ENCODE measurements around the gene BRME1.

The BRME1 gene

DNA sequence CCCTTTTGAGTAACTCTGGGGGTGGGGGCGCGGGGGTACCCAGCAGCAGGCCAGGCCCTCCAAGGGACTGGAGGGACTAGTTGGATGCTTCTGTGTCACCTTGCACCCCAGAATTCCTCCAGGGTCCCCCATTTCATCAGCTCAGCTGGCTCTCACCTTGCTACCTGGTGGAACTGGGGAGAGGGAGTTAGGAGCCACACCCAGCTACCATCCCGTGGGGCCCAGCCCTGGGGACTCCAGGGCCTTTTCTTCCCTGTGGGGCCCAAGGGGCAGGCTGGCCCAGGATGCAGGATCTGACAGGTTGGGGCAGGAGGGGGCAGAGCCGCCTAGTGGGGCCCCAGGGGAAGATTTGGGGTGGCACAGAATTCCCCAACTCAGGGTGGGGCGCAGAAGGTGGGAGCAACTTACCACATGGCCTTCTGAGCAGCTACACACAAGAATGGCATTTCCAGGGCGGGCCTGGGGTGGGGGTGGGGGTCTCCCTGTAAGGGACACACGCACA, 61.7 kb downstream of the BRME1 start:
- DNase-seq (ENCODE audit: low read depth), result no peak

DNA sequence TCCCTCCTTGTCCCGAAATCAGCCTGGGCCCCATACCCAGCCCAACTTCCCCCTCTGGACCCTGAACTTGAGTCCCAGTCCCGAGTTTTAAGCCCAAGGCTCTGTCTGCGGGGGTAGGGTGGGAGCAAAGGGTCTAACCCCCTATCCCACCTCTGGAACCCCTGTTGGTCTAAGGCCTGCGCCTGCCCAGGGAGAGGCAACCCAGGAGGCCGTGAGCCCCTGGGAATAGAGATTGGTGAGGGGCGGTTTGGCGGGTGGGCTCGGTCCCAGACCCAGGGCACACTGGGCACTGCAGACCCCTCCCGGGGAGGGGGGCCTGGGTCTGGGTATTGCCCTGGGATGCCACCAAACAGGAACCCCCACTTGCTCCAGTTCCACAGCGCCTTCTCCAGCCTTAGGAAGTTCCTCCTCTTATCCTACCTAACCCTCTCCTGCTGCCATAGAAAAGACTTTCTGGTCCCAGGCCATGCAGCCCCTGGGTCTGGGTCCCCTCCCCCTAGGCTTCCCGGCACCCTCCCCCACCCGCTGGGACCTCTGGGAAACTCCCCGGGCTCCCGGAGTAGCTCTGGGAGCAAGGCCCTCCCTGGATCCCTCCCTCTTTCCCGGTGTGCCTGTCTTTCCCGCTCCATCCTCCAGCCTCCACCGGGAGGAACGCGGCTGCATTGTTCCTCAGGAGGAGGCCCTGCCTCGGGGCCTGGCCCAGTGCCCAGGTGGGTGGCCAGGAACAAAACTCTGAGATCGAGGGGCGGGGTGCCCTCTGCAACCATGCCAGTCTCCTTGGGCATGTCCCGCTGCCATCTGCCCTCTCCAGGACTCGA, 62.6 kb downstream of the BRME1 start:
- DNase-seq (ENCODE audit: low read depth), result no peak

GRCh38 chr19:13842291-13843103, 63.4 kb downstream of the BRME1 start:
- DNase-seq (ENCODE audit: low read depth), result peak; percentile 67

DNA sequence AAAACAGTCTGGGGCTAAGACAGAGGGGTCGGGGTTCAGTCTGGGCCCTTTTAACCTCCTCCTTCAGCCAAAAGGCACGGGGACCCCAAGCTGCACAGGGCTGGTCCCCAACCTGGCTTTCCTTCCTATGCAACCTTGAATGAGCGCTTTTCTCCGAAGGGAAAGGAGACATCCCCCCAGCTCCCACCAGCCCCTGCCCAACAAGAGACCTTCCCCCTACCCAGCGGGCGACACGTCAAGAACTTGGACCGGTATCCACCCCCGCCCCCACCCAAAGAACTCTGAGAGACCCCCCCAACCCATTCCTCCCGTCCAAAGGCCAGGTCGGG, 64.0 kb downstream of the BRME1 start:
- no peak for DNase-seq (ENCODE audit: low read depth)

GRCh38 chr19:13841086-13841961, 64.6 kb downstream of the BRME1 start:
- DNase-seq (ENCODE audit: low read depth), result no peak

GRCh38 chr19:13840305-13841085, 65.4 kb downstream of the BRME1 start:
- no peak for DNase-seq (ENCODE audit: low read depth)

- no peak for DNase-seq (ENCODE audit: low read depth)
Measured at GRCh38 chr19:13839938-13840304, 66.0 kb downstream of the BRME1 start.

DNA sequence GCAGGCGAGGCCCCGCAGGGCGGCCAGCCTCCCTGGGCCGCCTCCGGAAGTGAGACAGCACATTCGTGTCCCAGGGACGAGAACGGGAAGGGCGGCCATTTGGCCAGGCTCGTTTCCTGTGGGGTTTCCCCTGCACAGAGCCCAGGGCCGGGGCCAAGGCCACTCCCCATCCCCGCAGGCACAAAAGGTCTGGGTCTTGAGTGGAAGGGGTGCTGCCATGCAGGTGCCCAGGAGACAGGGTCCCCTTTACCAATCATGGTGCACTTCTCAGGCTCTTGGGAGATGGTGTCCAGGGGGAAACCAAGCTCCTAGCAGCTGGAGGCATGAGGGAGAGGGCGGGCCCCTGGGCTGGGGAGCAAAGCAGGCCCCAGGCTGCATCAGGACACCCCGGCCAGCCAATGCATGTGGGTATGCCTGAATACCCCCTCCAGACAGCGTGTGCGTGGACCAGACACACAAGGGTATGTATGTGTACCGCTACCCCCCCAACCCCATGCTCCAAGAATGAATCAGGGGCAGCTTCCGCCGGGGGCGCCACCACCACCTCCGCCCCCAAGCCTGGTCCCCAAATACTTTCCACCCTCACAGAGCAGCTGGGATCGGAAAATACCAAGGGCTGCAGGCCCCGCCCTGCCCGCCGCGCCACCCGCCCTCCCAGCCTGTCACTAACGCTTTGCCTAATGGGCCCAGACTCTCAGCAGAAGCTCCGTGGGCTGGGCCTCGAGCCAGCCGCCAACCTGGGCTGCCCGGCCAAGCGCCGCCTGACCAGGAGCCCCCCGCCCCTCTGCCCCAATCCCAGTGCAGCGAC, 66.6 kb downstream of the BRME1 start:
- peak; percentile 85 for DNase-seq (ENCODE audit: low read depth)

DNA sequence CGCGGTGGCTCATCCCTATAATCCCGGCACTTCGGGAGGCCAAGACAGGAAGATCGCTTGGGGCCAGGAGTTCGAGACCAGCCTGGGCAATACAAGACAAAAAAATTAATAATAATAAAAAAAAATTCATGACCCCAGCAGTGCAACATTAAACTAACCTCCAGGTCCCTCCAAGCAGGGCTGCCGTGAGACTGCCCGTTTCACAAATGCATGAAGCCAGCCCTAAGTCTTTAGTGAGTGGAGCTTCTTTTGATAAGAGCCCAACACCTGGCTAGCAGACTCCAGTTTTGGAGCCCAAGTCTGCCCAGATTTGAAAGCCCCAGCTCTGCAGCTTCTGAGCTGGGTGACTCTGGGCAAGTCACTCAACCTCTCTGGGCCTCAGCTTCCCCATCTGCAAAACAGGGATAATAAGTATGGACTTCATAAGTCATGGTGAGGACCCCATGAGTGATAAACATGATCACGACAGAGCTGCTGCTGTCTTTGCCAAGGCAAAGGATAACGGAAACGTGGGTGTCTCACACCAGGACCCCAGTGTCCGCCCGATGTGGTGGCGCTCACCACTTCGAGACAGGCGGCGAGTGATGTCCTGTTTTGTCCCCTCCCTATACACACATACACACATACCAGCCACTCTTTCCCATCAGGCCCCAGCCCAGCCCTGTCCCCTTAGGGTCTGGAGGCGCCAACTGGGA, 67.3 kb downstream of the BRME1 start:
- no peak for DNase-seq (ENCODE audit: low read depth)

- DNase-seq (ENCODE audit: low read depth), result no peak
Measured at GRCh38 chr19:13835791-13836723, 69.9 kb downstream of the BRME1 start.

DNA sequence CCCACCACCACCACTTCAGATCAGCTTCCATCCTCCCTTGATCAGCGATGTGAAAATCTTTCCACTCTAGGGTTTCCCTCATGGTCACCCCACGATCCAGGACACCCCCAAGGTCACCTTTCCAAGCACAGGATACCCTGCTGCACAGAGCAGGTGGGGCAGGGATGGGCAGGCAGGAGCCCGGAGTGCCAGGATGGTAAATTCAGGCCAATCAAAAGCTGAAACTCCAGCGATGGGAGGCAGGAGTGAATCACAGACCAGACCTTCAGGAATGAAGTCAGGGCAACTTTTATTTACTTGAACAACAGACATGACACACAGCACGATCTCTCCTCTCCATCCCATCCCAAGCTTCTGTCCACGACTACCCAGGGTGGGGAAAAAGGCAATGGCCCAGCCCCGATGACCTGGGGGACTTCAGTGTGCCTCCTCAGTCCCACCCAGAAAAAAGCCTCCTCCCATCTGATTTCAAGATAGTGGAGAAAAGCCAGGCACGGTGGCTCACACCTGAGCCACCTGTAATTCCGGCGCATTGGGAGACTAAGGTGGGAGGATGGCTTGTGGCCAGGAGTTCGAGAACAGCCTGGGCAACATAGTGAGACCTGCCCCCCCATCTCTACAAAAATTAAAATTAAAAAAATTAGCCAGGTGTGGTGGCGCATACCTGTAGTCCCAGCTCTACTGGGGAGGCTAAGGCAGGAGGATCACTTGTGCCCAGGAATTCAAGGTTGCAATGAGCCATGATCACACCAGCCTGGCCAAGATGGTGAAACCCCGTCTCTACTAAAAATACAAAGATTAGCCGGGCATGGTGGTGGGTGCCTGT, 71.5 kb downstream of the BRME1 start:
- DNase-seq (ENCODE audit: low read depth), result no peak

DNA sequence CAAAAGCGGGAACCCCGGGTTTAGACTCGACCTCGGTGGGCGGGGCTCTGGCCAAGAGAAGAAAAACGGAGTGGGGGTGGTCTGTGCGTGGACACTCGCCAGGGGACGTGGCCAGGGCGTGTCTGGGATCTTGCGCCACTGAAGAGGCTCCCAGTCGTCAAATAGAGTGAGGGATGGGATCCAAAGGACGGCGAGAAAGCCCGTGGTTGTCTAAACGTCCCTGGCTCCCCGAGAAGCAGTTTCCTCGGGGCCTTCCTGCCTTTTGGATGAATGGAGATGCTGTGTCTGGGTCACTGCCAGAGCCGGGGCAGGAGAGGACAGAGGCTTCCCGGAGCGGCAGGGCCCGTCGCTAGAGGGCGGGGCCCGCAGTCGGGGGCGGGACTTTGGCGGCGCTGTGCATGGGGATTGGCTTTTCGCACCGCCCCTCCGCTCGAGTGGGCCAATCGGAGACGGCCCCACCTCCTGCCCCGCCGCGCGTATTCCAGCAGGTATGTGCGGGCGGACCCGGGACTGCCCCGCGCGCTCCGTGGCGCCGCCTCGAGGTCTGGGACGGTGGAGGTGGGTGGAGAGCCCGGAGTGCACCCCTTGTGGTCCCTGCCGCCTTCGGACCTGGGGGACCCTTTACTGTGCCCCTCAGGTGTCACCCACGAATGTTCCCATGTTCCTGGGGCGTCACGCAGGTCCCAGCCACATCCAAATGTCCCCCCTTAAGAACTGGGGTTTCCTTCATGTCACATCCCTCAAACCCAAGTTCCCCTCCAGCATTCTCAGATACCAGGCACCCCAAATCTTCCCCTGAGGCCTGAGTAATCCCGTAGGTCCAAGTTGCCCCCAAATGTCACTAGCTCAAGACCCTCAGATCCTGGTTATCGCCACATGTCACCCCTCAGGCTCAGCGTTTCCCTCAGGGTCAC, 72.3 kb downstream of the BRME1 start:
- peak; percentile 86 for DNase-seq (ENCODE audit: low read depth)

Measured in stimulated activated CD8-positive, alpha-beta memory T cell treated with anti-CD3 and anti-CD28 coated beads, Interleukin-4, amount 100 ng/mL, for 24 hours (primary cell).